Measurements from ENCODE around the gene CDX1.

CDX1 gene

GRCh38 chr5:150215979-150216944, 49.7 kb downstream of the CDX1 start:
- no peak for FAIRE-seq
- TF ChIP-seq TAF1 (IDR thresholded peaks at IDR 0.05; ENCODE audit: low read depth, low read length) (no peak), POU2F2 (IDR thresholded peaks at IDR 0.05; ENCODE audit: low read depth, low read length) (no peak)
- DNase-seq (ENCODE audit: insufficient read length, low spot score) = no peak

DNA sequence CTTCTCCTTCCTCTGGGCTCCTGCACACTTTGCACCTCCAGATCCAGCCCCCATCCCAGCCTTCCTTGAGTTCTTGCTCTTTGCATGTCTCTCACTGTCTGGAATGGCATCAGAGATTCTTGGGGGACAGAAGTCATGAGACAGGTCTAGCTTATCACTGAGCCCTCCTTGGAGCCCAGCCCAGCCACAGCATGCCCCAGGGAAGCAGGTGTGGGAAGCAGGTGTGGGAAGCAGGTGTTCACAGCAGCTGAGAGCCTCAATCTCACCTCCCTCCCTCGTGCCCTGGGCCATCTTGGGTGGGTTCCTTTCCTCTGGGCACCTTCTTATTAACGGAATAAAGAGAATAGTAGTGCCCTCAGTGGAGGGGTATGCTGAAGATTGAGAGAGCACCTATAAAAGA, 50.5 kb downstream of the CDX1 start:
- no peak for DNase-seq (ENCODE audit: insufficient read length, low spot score)
- TF ChIP-seq TAF1 (IDR thresholded peaks at IDR 0.05; ENCODE audit: low read depth, low read length) (no peak), POLR2A (IDR thresholded peaks at IDR 0.05; ENCODE audit: low read depth, low read length) (no peak), POU2F2 (IDR thresholded peaks at IDR 0.05; ENCODE audit: low read depth, low read length) (no peak), PAX5 (IDR thresholded peaks at IDR 0.05; ENCODE audit: insufficient read depth, low read length, severe bottlenecking) (no peak), POLR2AphosphoS5 (IDR thresholded peaks at IDR 0.05; ENCODE audit: low read depth, low read length) (no peak), SPI1 (IDR thresholded peaks at IDR 0.05; ENCODE audit: low read depth, low read length) (no peak)
- no peak for FAIRE-seq

GRCh38 chr5:150217873-150218692, 51.5 kb downstream of the CDX1 start:
- TF ChIP-seq SPI1 (IDR thresholded peaks at IDR 0.05; ENCODE audit: low read depth, low read length) (no peak), POLR2AphosphoS5 (IDR thresholded peaks at IDR 0.05; ENCODE audit: low read depth, low read length) (no peak), TAF1 (IDR thresholded peaks at IDR 0.05; ENCODE audit: low read depth, low read length) (no peak), PAX5 (IDR thresholded peaks at IDR 0.05; ENCODE audit: insufficient read depth, low read length, severe bottlenecking) (no peak), POLR2A (IDR thresholded peaks at IDR 0.05; ENCODE audit: low read depth, low read length) (no peak), POU2F2 (IDR thresholded peaks at IDR 0.05; ENCODE audit: low read depth, low read length) (no peak)
- peak; percentile 98 for FAIRE-seq
- DNase-seq (ENCODE audit: insufficient read length, low spot score) = peak; percentile 87

DNA sequence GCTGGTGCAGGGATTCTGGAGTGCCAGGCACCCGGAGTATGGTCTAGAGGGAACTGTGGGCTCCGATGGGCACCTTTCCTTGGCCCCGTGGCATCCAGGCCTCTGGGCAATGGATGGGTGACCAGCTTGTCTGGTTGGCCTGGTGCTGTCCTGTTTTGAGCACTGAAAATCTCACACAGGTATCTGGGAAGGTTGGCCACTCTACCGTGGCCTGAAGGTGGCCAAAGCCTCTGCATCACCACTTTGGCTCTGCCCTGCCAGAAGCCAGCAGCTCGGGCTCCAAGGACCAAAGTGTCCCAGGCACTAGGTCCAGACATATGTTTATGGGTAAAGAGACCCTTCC, 52.1 kb downstream of the CDX1 start:
- FAIRE-seq (no peak), DNase-seq (ENCODE audit: insufficient read length, low spot score) (no peak)
- TF ChIP-seq PAX5 (IDR thresholded peaks at IDR 0.05; ENCODE audit: insufficient read depth, low read length, severe bottlenecking) = no peak

- no peak for FAIRE-seq
Measured at GRCh38 chr5:150219142-150219541, 52.6 kb downstream of the CDX1 start.

DNA sequence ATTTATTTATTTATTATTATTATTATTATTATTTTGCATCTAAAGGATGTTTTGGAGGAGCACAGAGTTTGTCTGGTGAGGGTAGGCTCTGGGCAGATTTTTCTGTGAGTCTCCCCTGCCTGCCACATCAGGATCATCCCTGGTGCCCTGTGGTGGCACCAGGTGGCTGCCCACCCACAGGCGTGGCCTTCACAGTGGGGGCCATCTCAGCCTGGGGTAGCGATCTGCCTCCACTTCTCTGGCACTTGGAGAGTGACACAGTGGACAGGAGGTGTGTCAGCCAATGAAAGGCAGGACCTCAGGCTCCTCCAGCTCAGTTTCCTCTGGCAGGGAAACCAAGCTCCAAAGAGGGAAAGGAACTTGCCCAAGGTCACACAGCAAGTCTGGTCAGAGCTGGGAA, 53.3 kb downstream of the CDX1 start:
- TF ChIP-seq PAX5 (IDR thresholded peaks at IDR 0.05; ENCODE audit: insufficient read depth, low read length, severe bottlenecking) (no peak), POLR2A (IDR thresholded peaks at IDR 0.05; ENCODE audit: low read depth, low read length) (no peak), TAF1 (IDR thresholded peaks at IDR 0.05; ENCODE audit: low read depth, low read length) (no peak), POU2F2 (IDR thresholded peaks at IDR 0.05; ENCODE audit: low read depth, low read length) (no peak), SPI1 (IDR thresholded peaks at IDR 0.05; ENCODE audit: low read depth, low read length) (no peak), POLR2AphosphoS5 (IDR thresholded peaks at IDR 0.05; ENCODE audit: low read depth, low read length) (no peak)

More at GRCh38 chr5:150219142-150219541, 52.6 kb downstream of the CDX1 start:
- peak; percentile 35 for DNase-seq (ENCODE audit: insufficient read length, low spot score)
- TF ChIP-seq TAF1 (IDR thresholded peaks at IDR 0.05; ENCODE audit: low read depth, low read length) = no peak
- TF ChIP-seq PAX5 (IDR thresholded peaks at IDR 0.05; ENCODE audit: insufficient read depth, low read length, severe bottlenecking) = no peak
- TF ChIP-seq POU2F2 (IDR thresholded peaks at IDR 0.05; ENCODE audit: low read depth, low read length) = no peak
- TF ChIP-seq SPI1 (IDR thresholded peaks at IDR 0.05; ENCODE audit: low read depth, low read length) = no peak
- TF ChIP-seq POLR2A (IDR thresholded peaks at IDR 0.05; ENCODE audit: low read depth, low read length) = no peak

DNA sequence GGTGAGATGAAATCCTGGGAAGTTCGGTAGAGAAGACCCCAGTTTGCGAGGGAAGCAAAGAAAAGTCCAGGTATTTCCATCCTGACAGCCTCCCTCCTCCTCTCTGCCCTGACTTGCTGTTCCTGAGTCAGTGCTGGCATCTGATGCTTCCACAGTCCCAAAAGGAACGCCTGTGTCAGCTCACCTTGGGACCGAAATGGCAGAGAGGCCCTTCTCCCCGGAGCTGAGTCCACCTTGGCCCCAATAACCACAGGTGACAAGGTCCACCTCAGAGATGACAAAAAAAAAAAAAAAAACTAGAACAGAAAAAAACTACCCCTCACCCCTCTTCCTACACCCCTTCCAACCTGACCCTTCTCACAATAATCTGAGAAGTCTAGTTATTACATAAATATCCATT, 54.9 kb downstream of the CDX1 start:
- TF ChIP-seq SPI1 (IDR thresholded peaks at IDR 0.05; ENCODE audit: low read depth, low read length) (no peak), TAF1 (IDR thresholded peaks at IDR 0.05; ENCODE audit: low read depth, low read length) (no peak), PAX5 (IDR thresholded peaks at IDR 0.05; ENCODE audit: insufficient read depth, low read length, severe bottlenecking) (no peak), POLR2AphosphoS5 (IDR thresholded peaks at IDR 0.05; ENCODE audit: low read depth, low read length) (no peak), POLR2A (IDR thresholded peaks at IDR 0.05; ENCODE audit: low read depth, low read length) (no peak), POU2F2 (IDR thresholded peaks at IDR 0.05; ENCODE audit: low read depth, low read length) (no peak)
- FAIRE-seq = no peak
- DNase-seq (ENCODE audit: insufficient read length, low spot score) = no peak

More for the DNA sequence above, 53.3 kb downstream of the CDX1 start:
- DNase-seq (ENCODE audit: insufficient read length, low spot score) = no peak
- no peak for FAIRE-seq

DNA sequence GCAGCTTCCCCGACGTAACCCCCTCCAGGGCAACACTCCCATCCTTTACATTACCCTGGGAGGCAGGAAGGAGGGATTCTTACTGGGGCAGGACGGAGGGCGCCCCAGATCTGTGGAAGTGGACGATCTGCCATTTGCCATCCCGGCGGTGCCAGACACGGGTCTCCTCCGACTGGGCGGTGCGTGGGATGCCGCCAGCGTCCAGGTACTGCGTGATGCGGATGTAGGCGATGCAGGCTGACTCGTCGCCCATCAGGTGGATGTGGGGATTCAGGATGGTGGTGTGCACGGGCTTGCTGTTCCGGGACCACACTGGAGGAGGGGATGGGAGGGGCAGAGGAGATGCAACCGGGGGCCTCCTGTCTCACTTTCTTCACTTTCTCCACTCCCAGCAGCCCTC, 56.3 kb downstream of the CDX1 start:
- DNase-seq (ENCODE audit: insufficient read length, low spot score) (no peak), FAIRE-seq (no peak)
- no peak for TF ChIP-seq POU2F2 (IDR thresholded peaks at IDR 0.05; ENCODE audit: low read depth, low read length)
- TF ChIP-seq PAX5 (IDR thresholded peaks at IDR 0.05; ENCODE audit: insufficient read depth, low read length, severe bottlenecking) = no peak
- no peak for TF ChIP-seq TAF1 (IDR thresholded peaks at IDR 0.05; ENCODE audit: low read depth, low read length)
- no peak for TF ChIP-seq SPI1 (IDR thresholded peaks at IDR 0.05; ENCODE audit: low read depth, low read length)
- TF ChIP-seq POLR2AphosphoS5 (IDR thresholded peaks at IDR 0.05; ENCODE audit: low read depth, low read length) = no peak

GRCh38 chr5:150223474-150223873, 56.9 kb downstream of the CDX1 start:
- DNase-seq (ENCODE audit: insufficient read length, low spot score) (no peak), FAIRE-seq (no peak)
- TF ChIP-seq PAX5 (IDR thresholded peaks at IDR 0.05; ENCODE audit: insufficient read depth, low read length, severe bottlenecking) = no peak
- TF ChIP-seq POU2F2 (IDR thresholded peaks at IDR 0.05; ENCODE audit: low read depth, low read length) = no peak

Data from GM12891 (cell line).